ENCODE data around the gene GIMAP2. TPM values are rescaled to one million over a fixed set of nuclear protein-coding genes. Genes with fewer than 3 reads are reported as not detected.
"Not testable (repeated sequence)": the region's sequence is repeated elsewhere in the genome, so short reads cannot be mapped to it uniquely, and the experiment has no call there.

The GIMAP2 gene
- total RNA-seq, 1 donor from 2014 or later = not detected

DNA sequence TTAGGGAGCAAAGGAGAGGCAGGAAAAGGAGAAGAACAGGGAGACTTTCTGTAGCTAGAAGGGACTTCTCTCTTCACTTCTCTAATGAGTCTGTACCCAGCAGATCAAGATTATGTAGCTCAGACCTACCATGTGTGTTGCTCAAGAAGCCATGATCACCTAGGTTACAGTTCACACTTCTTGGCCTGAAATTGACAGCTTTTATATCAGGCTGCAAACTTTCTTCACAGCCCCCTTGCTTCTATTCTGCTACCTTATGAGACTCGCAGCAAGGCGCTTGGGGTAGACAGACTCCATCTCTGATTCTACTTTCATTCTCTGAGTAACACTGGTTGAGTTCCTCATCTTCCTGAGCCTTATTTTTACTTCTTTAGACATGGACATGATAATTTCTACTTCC is 19.6 kb upstream of the GIMAP2 start:
- TF ChIP-seq, protein P1, sequence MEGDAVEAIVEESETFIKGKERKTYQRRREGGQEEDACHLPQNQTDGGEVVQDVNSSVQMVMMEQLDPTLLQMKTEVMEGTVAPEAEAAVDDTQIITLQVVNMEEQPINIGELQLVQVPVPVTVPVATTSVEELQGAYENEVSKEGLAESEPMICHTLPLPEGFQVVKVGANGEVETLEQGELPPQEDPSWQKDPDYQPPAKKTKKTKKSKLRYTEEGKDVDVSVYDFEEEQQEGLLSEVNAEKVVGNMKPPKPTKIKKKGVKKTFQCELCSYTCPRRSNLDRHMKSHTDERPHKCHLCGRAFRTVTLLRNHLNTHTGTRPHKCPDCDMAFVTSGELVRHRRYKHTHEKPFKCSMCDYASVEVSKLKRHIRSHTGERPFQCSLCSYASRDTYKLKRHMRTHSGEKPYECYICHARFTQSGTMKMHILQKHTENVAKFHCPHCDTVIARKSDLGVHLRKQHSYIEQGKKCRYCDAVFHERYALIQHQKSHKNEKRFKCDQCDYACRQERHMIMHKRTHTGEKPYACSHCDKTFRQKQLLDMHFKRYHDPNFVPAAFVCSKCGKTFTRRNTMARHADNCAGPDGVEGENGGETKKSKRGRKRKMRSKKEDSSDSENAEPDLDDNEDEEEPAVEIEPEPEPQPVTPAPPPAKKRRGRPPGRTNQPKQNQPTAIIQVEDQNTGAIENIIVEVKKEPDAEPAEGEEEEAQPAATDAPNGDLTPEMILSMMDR (conservative IDR thresholded peaks at IDR 0.05; ENCODE audit: low read depth, low read length) = no peak
- DNase-seq (ENCODE audit: low read depth) = no peak
- no peak overlapping the region for H3K4me3 ChIP-seq (ENCODE audit: low read depth, low read length)

DNA sequence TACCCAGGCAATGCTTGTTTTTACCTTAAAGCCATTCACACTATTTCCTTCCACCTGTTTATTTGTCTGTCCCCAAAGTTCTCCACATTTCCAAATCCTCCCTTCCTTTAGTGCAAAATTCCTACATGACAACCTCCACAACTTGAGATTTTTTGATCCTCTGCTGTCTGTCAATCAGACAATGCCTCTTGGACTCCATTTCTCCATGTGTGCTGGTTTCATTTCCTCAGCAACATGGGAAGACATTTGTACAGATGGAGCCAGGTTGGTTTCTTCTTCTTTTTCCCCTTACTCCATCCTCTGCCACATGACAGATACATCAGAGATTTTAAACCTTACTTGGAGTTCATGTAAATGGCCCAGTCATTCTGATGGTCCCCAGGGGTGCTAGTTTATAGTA is 19.1 kb upstream of the GIMAP2 start:
- no peak for DNase-seq (ENCODE audit: low read depth)
- TF ChIP-seq, protein P1 (conservative IDR thresholded peaks at IDR 0.05; ENCODE audit: low read depth, low read length) = no peak
- H3K4me3 ChIP-seq (ENCODE audit: low read depth, low read length) = no peak overlapping the region

GRCh38 chr7:150668472-150668911 is 17.0 kb upstream of the GIMAP2 start:
- DNase-seq (ENCODE audit: low read depth) = no peak
- H3K4me3 ChIP-seq (ENCODE audit: low read depth, low read length) = no peak overlapping the region
- TF ChIP-seq, protein P1 (conservative IDR thresholded peaks at IDR 0.05; ENCODE audit: low read depth, low read length) = no peak

DNA sequence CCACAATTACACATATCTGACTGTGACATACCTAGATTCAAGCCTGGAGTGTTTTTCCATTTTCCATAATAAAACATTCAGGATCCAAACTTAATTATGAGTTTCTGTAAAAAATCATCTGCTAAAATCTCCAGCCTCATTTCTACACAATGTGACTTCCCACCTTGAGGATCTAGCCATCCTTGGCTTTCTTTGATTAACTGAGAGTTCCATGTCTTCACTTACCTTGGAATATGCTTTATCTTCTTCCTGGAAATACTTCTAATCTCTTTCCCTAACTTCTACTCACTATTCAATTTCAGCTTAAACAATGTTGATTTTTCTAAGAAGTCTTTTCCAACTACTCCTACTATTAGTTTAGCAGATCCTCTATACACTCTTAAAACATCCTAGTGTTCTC is 16.5 kb upstream of the GIMAP2 start:
- no peak overlapping the region for H3K4me3 ChIP-seq (ENCODE audit: low read depth, low read length)
- TF ChIP-seq, protein P1 (conservative IDR thresholded peaks at IDR 0.05; ENCODE audit: low read depth, low read length) = no peak
- DNase-seq (ENCODE audit: low read depth) = no peak

DNA sequence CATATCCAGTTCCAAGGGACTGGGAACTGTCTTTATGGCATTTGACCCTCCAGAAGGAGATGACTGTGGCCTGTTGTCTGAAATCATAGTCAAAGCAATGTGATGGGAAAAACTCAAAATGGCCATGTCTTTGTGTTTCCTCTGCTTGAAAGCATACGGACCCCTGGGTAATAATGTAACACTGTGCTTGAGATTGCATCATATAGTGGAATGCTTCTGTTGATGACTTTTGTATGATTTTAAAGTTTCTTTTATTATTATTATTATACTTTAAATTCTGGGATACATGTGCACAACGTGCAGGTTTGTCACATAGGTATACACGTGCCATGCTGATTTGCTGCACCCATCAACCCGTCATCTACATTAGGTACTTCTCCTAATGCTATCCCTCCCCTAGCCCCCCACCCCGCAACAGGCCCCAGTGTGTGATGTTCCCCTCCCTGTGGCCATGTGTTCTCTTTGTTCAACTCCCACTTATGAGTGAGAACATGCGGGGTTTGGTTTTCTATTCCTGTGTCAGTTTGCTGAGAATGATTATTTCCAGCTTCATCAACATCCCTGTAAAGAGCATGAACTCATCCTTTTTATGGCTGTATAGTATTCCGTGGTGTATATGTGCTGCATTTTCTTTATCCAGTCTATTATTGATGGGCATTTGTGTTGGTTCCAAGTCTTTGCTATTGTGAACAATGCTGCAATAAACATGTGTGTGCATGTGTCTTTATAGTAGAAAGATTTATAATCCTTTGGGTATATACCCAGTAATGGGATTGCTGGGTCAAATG is 13.5 kb upstream of the GIMAP2 start:
- H3K4me3 ChIP-seq (ENCODE audit: low read depth, low read length); DNase-seq (ENCODE audit: low read depth): not testable (repeated sequence)

- no peak overlapping the region for H3K4me3 ChIP-seq (ENCODE audit: low read depth, low read length)
- TF ChIP-seq, protein P1 (conservative IDR thresholded peaks at IDR 0.05; ENCODE audit: low read depth, low read length) = no peak
- no peak for DNase-seq (ENCODE audit: low read depth)
These were observed 9.8 kb upstream of the GIMAP2 start for GRCh38 chr7:150675714-150676113.

GRCh38 chr7:150676276-150676675 is 9.2 kb upstream of the GIMAP2 start:
- not testable (repeated sequence) for DNase-seq (ENCODE audit: low read depth); H3K4me3 ChIP-seq (ENCODE audit: low read depth, low read length)

DNA sequence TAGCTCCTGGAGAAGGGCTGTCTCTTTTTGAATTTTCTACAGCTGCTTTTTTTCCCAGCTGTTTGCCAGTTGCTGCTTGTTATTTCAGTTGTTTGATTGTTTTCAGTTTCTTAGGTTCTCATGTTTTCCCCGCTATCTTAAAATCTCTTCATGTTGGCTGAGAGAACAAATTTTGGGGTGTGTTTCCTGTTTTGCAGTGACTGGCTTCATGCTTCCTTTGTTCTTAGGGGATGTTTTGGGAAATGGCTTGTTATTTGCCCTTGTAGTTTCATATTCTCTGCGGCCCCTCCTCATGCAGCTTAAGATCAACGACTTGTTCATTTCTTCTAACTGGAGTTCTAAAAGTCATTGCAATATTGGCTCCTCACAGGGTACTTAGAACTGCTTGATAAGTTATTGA is 8.7 kb upstream of the GIMAP2 start:
- not testable (repeated sequence) for H3K4me3 ChIP-seq (ENCODE audit: low read depth, low read length); DNase-seq (ENCODE audit: low read depth)

DNA sequence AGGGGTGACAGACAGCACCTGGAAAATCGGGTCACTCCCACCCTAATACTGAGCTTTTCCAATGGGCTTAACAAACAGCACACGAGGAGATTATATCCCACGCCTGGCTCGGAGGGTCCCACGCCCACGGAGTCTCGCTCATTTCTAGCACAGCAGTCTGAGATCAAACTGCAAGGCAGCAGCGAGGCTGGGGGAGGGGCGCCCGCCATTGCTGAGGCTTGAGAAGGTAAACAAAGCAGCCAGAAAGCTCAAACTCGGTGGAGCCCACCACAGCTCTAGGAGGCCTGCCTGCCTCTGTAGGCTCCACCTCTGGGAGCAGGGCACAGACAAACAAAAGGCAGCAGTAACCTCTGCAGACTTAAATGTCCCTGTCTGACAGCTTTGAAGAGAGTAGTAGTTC is 6.9 kb upstream of the GIMAP2 start:
- DNase-seq (ENCODE audit: low read depth) = not testable (repeated sequence)

DNA sequence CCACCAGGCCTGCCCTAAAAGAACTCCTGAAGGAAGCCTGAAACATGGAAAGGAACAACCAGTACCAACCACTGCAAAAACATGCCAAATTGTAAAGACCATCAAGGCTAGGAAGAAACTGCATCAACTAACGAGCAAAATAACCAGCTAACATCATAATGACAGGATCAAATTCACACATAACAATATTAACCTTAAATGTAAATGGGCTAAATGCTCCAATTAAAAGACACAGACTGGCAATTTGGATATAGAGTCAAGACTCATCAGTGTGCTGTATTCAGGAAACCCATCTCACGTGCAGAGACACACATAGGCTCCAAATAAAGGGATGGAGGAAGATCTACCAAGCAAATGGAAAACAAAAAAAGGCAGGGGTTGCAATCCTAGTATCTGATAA is 5.1 kb upstream of the GIMAP2 start:
- not testable (repeated sequence) for DNase-seq (ENCODE audit: low read depth); H3K4me3 ChIP-seq (ENCODE audit: low read depth, low read length)

More for the DNA sequence above, 6.9 kb upstream of the GIMAP2 start:
- not testable (repeated sequence) for H3K4me3 ChIP-seq (ENCODE audit: low read depth, low read length)

Measured in epithelial cell of proximal tubule (primary cell).